ENCODE results near the gene GALK2.

GALK2 gene

GRCh38 chr15:49303003-49303402 is 133.0 kb downstream of the GALK2 start:
- TF ChIP-seq ZFP30 (CRISPR knock-in tag; IDR thresholded peaks at IDR 0.05): no peak
- ATAC-seq: no peak

DNA sequence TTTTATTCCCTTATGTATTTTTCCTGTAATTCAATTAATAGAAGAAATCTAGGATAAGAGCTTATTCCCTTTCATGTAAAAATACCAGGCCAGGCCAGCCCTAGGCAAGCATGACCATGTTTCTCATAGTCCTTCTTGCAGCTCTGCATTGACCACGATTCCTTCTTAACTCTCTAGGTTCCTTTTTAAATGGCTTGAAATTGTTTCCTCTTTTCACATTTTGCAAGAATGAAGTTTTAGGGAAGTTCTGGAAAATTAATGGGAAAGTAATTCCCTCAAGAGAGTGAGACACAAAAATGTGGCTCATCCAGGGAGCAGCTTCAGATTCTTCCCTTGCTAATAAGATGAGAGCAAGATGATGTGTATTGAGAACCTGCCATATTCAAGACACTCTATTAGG is 136.5 kb downstream of the GALK2 start:
- no peak for TF ChIP-seq OSR1 (CRISPR knock-in tag; IDR thresholded peaks at IDR 0.05)
- no peak for TF ChIP-seq ZFP3 (CRISPR knock-in tag; IDR thresholded peaks at IDR 0.05)
- TF ChIP-seq RARB (CRISPR knock-in tag; IDR thresholded peaks at IDR 0.05): no peak
- TF ChIP-seq, protein P1, sequence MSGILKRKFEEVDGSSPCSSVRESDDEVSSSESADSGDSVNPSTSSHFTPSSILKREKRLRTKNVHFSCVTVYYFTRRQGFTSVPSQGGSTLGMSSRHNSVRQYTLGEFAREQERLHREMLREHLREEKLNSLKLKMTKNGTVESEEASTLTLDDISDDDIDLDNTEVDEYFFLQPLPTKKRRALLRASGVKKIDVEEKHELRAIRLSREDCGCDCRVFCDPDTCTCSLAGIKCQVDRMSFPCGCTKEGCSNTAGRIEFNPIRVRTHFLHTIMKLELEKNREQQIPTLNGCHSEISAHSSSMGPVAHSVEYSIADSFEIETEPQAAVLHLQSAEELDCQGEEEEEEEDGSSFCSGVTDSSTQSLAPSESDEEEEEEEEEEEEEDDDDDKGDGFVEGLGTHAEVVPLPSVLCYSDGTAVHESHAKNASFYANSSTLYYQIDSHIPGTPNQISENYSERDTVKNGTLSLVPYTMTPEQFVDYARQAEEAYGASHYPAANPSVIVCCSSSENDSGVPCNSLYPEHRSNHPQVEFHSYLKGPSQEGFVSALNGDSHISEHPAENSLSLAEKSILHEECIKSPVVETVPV (CRISPR knock-in tag; IDR thresholded peaks at IDR 0.05): no peak
- TF ChIP-seq SNAI2 (CRISPR knock-in tag; IDR thresholded peaks at IDR 0.05): no peak
- no peak for TF ChIP-seq ISL1 (CRISPR knock-in tag; IDR thresholded peaks at IDR 0.05)
- TF ChIP-seq ESRRG (CRISPR knock-in tag; IDR thresholded peaks at IDR 0.05): no peak
- TF ChIP-seq, protein P2, sequence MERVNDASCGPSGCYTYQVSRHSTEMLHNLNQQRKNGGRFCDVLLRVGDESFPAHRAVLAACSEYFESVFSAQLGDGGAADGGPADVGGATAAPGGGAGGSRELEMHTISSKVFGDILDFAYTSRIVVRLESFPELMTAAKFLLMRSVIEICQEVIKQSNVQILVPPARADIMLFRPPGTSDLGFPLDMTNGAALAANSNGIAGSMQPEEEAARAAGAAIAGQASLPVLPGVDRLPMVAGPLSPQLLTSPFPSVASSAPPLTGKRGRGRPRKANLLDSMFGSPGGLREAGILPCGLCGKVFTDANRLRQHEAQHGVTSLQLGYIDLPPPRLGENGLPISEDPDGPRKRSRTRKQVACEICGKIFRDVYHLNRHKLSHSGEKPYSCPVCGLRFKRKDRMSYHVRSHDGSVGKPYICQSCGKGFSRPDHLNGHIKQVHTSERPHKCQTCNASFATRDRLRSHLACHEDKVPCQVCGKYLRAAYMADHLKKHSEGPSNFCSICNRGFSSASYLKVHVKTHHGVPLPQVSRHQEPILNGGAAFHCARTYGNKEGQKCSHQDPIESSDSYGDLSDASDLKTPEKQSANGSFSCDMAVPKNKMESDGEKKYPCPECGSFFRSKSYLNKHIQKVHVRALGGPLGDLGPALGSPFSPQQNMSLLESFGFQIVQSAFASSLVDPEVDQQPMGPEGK (CRISPR knock-in tag; IDR thresholded peaks at IDR 0.05; ENCODE audit: borderline replicate concordance): no peak
- TF ChIP-seq, protein P3, sequence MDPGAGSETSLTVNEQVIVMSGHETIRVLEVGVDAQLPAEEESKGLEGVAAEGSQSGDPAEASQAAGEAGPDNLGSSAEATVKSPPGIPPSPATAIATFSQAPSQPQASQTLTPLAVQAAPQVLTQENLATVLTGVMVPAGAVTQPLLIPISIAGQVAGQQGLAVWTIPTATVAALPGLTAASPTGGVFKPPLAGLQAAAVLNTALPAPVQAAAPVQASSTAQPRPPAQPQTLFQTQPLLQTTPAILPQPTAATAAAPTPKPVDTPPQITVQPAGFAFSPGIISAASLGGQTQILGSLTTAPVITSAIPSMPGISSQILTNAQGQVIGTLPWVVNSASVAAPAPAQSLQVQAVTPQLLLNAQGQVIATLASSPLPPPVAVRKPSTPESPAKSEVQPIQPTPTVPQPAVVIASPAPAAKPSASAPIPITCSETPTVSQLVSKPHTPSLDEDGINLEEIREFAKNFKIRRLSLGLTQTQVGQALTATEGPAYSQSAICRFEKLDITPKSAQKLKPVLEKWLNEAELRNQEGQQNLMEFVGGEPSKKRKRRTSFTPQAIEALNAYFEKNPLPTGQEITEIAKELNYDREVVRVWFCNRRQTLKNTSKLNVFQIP (CRISPR knock-in tag; IDR thresholded peaks at IDR 0.05; ENCODE audit: borderline replicate concordance, low read depth): no peak
- TF ChIP-seq TCF4 (CRISPR knock-in tag; IDR thresholded peaks at IDR 0.05; ENCODE audit: borderline replicate concordance): no peak
- TF ChIP-seq BACH2 (CRISPR knock-in tag; IDR thresholded peaks at IDR 0.05; ENCODE audit: borderline replicate concordance): no peak
- no peak for ATAC-seq

GRCh38 chr15:49308686-49309085 is 138.6 kb downstream of the GALK2 start:
- ATAC-seq: no peak

More at GRCh38 chr15:49308686-49309085, 138.6 kb downstream of the GALK2 start:
- TF ChIP-seq ESRRG (CRISPR knock-in tag; IDR thresholded peaks at IDR 0.05): no peak
- no peak for TF ChIP-seq ARNTL (CRISPR knock-in tag; IDR thresholded peaks at IDR 0.05; ENCODE audit: borderline replicate concordance, low read depth)
- no peak for TF ChIP-seq CREB5 (CRISPR knock-in tag; IDR thresholded peaks at IDR 0.05; ENCODE audit: low read depth)
- TF ChIP-seq ZFP30 (CRISPR knock-in tag; IDR thresholded peaks at IDR 0.05): no peak
- no peak for TF ChIP-seq ISL1 (CRISPR knock-in tag; IDR thresholded peaks at IDR 0.05)
- TF ChIP-seq ZC3H10 (CRISPR knock-in tag; IDR thresholded peaks at IDR 0.05): no peak
- TF ChIP-seq, protein P1 (CRISPR knock-in tag; IDR thresholded peaks at IDR 0.05): no peak
- no peak for TF ChIP-seq ZNF70 (CRISPR knock-in tag; IDR thresholded peaks at IDR 0.05)
- TF ChIP-seq ZNF8 (CRISPR knock-in tag; IDR thresholded peaks at IDR 0.05): no peak
- TF ChIP-seq TOX (CRISPR knock-in tag; IDR thresholded peaks at IDR 0.05; ENCODE audit: borderline replicate concordance): no peak
- TF ChIP-seq, protein P2 (CRISPR knock-in tag; IDR thresholded peaks at IDR 0.05; ENCODE audit: borderline replicate concordance): no peak
- TF ChIP-seq BACH2 (CRISPR knock-in tag; IDR thresholded peaks at IDR 0.05; ENCODE audit: borderline replicate concordance): no peak
- no peak for TF ChIP-seq CSDC2 (CRISPR knock-in tag; IDR thresholded peaks at IDR 0.05)

All from SK-N-SH treated with all-trans-retinoic acid at 6 μM for 48 hours (cell line).